CD14-positive monocyte (primary cell): ENCODE data around the gene OBSCN. TPM values are rescaled to one million over a fixed set of nuclear protein-coding genes. Genes with fewer than 3 reads are reported as not detected.

Experiments used
- DNase-seq, 3 donors: peaks; one replicate each; pipeline ENCODE4 v3.0.0-alpha.2; 2011 to 2022
- H2AFZ ChIP-seq: 2 replicates; pipeline ENCODE4 v1.6.0; 2012; ENCODE audit warnings: mild to moderate bottlenecking, low read depth, low read length, inconsistent platforms; ENCODE audit not compliant: insufficient read depth, poor library complexity, severe bottlenecking
- H3K27ac ChIP-seq, 2 donors: 1 replicate in 1 of 2; 2 replicates in 1 of 2; pipeline ENCODE4 v1.5.1; 2012 to 2013; ENCODE audit warnings: low read length in 2 of 2, control low read depth in 1 of 2, inconsistent platforms in 1 of 2, low read depth in 1 of 2, mild to moderate bottlenecking in 1 of 2
- H3K27me3 ChIP-seq, 2 donors: one replicate each; pipeline versions ENCODE4 v1.6.0 to v1.6.1; 2011 to 2013; ENCODE audit warnings: low read length in 2 of 2; ENCODE audit not compliant: control insufficient read depth in 2 of 2, insufficient read depth in 2 of 2
- H3K36me3 ChIP-seq, 2 donors: replicated peaks in 1 of 2; 1 replicate in 1 of 2; 2 replicates in 1 of 2; pipeline versions ENCODE4 v1.5.1 to v1.6.1; 2012 to 2013; ENCODE audit warnings: low read length in 2 of 2, control low read depth in 1 of 2, inconsistent platforms in 1 of 2, mild to moderate bottlenecking in 1 of 2; ENCODE audit not compliant: insufficient read depth in 2 of 2, control insufficient read depth in 1 of 2
- H3K4me1 ChIP-seq, 2 donors: 1 replicate in 1 of 2; 2 replicates in 1 of 2; pipeline versions ENCODE4 v1.5.1 to v1.6.1; 2012 to 2013; ENCODE audit warnings: low read length in 2 of 2, control low read depth in 1 of 2, inconsistent platforms in 1 of 2, mild to moderate bottlenecking in 1 of 2, moderate library complexity in 1 of 2; ENCODE audit not compliant: insufficient read depth in 2 of 2, control insufficient read depth in 1 of 2
- H3K4me2 ChIP-seq: replicated peaks from 2 replicates; pipeline ENCODE3; 2012; ENCODE audit warnings: low read length, moderate library complexity, mild to moderate bottlenecking; ENCODE audit not compliant: poor library complexity, severe bottlenecking; ENCODE audit errors: extremely low read depth
- H3K4me3 ChIP-seq, 3 experiments: fragments of 200-600 bp in 1 of 3; sonication (generic) in 1 of 3; replicated peaks in 1 of 3; 1 replicate in 2 of 3; 2 replicates in 1 of 3; pipeline ENCODE4 v1.5.1; 2011 to 2013; ENCODE audit warnings: low read length in 3 of 3, mild to moderate bottlenecking in 3 of 3, control low read depth in 2 of 3, low read depth in 2 of 3, inconsistent platforms in 1 of 3, moderate library complexity in 1 of 3
- H3K79me2 ChIP-seq: 2 replicates; pipeline ENCODE4 v1.6.0; 2012; ENCODE audit warnings: mild to moderate bottlenecking, control low read depth, inconsistent platforms, low read length, moderate library complexity; ENCODE audit not compliant: insufficient read depth
- H3K9ac ChIP-seq: 2 replicates; pipeline ENCODE4 v1.6.0; 2017; ENCODE audit warnings: low read length, mild to moderate bottlenecking; ENCODE audit not compliant: insufficient read depth, poor library complexity, severe bottlenecking
- H3K9me3 ChIP-seq, 2 donors: replicated peaks in 1 of 2; 1 replicate in 1 of 2; 2 replicates in 1 of 2; pipeline versions ENCODE4 v1.5.1 to v1.6.1; 2012 to 2013; ENCODE audit warnings: low read length in 2 of 2, control low read depth in 1 of 2; ENCODE audit not compliant: control insufficient read depth in 1 of 2, insufficient read depth in 1 of 2
- H4K20me1 ChIP-seq: 2 replicates; pipeline ENCODE4 v1.6.0; 2012; ENCODE audit warnings: mild to moderate bottlenecking, low read length, control low read depth, moderate library complexity; ENCODE audit not compliant: insufficient read depth
- H3K27ac Mint-ChIP-seq, 7 donors: one replicate each; pipeline ENCODE4 v1.8.0; 2020; ENCODE audit warnings: mild to moderate bottlenecking in 7 of 7, mixed read lengths in 7 of 7, moderate library complexity in 6 of 7, inconsistent platforms in 2 of 7
- H3K27me3 Mint-ChIP-seq, 3 donors: one replicate each; pipeline ENCODE4 v1.8.0; 2021 to 2022; ENCODE audit warnings: low read depth in 3 of 3, mild to moderate bottlenecking in 3 of 3, mixed read lengths in 3 of 3, moderate library complexity in 3 of 3, inconsistent platforms in 1 of 3
- H3K36me3 Mint-ChIP-seq, 2 donors: one replicate each; pipeline ENCODE4 v1.8.0; 2020; ENCODE audit warnings: mixed read lengths in 2 of 2, inconsistent platforms in 1 of 2, mild to moderate bottlenecking in 1 of 2
- H3K4me1 Mint-ChIP-seq: one replicate; pipeline ENCODE4 v1.8.0; 2020; ENCODE audit warnings: mild to moderate bottlenecking, mixed read lengths
- H3K4me3 Mint-ChIP-seq, 2 donors: one replicate each; pipeline ENCODE4 v1.8.0; 2020; ENCODE audit warnings: mild to moderate bottlenecking in 2 of 2, mixed read lengths in 2 of 2, moderate library complexity in 1 of 2
- H3K9me3 Mint-ChIP-seq, 7 donors: one replicate each; pipeline ENCODE4 v1.8.0; 2020 to 2022; ENCODE audit warnings: mixed read lengths in 7 of 7, mild to moderate bottlenecking in 6 of 7, moderate library complexity in 6 of 7, inconsistent platforms in 2 of 7
- WGBS: methylation state at CpG from one replicate; pipeline ENCODE4 v1.1.5; 2013; ENCODE audit warnings: missing lambda C conversion rate; ENCODE audit not compliant: insufficient coverage; 5-methylcytosine and 5-hydroxymethylcytosine counted together
- intact Hi-C, 2 donors: fragments of 100-400 bp; cut with micrococcal nuclease; formaldehyde crosslinking; loops; one replicate each; pipeline versions ENCODE4 v1.15.0 to v1.15.1; 2023
- polyA plus RNA-seq, 3 donors: library from polyadenylated mRNA; depleted of rRNA in 1 of 3; unstranded in 2 of 3; stranded (reverse) in 1 of 3; fragments of 300-500 nt in 2 of 3; fragments of >200 nt in 1 of 3; fragmentation: Illumina TruSeq in 2 of 3; gene quantifications; 1 replicate in 2 of 3; 2 replicates in 1 of 3; pipeline ENCODE4 v1.2.3, GENCODE V29; 2012 to 2021
- TF ChIP-seq, protein P1 (sequence below): fragments of 200-600 bp; IDR thresholded peaks from one replicate; pipeline ENCODE4 v1.8.0; 2022; ENCODE audit warnings: antibody characterized with exemption, mild to moderate bottlenecking

OBSCN gene
- polyA plus RNA-seq, 3 donors = 0.57 to 1.5 (median 0.76) TPM

DNA sequence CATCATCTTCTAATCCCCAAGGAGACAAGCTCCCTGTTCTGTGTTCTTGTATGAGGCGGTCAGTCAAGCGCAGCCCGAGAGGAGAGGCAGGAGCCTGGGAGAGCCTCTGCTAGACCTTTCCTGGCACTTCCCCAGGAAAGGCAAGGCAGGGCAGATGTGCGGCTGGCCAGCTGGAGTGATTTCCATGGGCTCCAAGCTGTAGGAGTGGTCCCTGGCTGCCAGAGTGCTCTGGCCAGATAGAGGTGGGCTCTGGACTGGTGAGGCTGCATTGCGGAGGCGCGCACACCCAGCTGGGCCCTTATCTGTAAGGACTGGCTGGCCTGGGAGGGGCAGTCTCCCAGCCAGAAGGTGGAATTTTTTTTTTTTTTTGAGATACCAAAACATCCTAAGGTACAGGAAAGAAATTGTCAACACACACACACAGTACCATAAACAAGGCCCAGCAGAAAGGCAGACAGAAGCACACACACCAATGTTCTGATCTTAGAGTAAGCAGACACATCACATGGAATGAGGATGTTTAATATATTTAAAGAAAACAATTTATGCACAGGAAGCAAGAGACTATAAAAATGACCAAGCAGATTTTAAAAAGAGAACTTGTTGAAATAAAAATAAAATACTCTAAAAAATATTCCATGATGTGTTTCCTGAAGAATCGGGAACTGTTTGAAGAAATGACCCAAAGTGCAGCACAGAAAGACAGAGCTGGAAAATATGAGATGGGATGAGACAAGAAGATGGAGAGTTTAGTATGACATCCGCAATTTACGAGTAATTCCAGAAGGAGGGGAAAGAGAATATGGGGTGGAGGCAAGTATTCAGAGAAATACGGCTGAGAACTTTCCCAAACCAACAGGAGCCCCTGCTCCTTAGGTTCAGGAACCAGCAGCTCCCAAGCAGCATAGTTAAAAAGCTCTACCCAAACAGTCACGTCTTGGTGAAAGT lies 28.8 kb upstream of the OBSCN start:
- no peaks in the 10 kb centered on the region for H4K20me1 ChIP-seq
- peak overlapping the region; percentile 45 for H3K4me2 ChIP-seq
- H3K4me3 ChIP-seq = peak overlapping the region in 1 of 3 experiments; percentile 2
- peaks cover 0 to 10% of the 10 kb centered on the region in 2 donors for H3K36me3 ChIP-seq
- Mint-ChIP-seq H3K27ac (peak overlapping the region; percentile 55 to 88 (median 72)), H3K9me3 (no peaks in the 10 kb centered on the region), H3K4me3 (peak overlapping the region in 1 of 2 donors; percentile 33), H3K4me1 (peaks cover 22% of the 10 kb centered on the region), H3K27me3 (no peaks in the 10 kb centered on the region), H3K36me3 (peaks cover 0 to 8% of the 10 kb centered on the region in 2 donors)
- no peak for DNase-seq
- peak overlapping the region; percentile 33 to 55 for H3K27ac ChIP-seq
- no peaks in the 10 kb centered on the region for H3K79me2 ChIP-seq
- H3K4me1 ChIP-seq = peaks cover 19 to 20% of the 10 kb centered on the region in 2 donors
- TF ChIP-seq, protein P1, sequence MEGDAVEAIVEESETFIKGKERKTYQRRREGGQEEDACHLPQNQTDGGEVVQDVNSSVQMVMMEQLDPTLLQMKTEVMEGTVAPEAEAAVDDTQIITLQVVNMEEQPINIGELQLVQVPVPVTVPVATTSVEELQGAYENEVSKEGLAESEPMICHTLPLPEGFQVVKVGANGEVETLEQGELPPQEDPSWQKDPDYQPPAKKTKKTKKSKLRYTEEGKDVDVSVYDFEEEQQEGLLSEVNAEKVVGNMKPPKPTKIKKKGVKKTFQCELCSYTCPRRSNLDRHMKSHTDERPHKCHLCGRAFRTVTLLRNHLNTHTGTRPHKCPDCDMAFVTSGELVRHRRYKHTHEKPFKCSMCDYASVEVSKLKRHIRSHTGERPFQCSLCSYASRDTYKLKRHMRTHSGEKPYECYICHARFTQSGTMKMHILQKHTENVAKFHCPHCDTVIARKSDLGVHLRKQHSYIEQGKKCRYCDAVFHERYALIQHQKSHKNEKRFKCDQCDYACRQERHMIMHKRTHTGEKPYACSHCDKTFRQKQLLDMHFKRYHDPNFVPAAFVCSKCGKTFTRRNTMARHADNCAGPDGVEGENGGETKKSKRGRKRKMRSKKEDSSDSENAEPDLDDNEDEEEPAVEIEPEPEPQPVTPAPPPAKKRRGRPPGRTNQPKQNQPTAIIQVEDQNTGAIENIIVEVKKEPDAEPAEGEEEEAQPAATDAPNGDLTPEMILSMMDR = no peak
- H3K9me3 ChIP-seq = peaks cover 0 to 3% of the 10 kb centered on the region in 2 donors
- no peaks in the 10 kb centered on the region for H3K27me3 ChIP-seq
- intact Hi-C loops = no loop called here
- peak overlapping the region; percentile 35 for H2AFZ ChIP-seq
- no peak overlapping the region for H3K9ac ChIP-seq
- whole genome bisulfite sequencing = 73% methylated on average over 7 of the region's 12 CpGs

DNA sequence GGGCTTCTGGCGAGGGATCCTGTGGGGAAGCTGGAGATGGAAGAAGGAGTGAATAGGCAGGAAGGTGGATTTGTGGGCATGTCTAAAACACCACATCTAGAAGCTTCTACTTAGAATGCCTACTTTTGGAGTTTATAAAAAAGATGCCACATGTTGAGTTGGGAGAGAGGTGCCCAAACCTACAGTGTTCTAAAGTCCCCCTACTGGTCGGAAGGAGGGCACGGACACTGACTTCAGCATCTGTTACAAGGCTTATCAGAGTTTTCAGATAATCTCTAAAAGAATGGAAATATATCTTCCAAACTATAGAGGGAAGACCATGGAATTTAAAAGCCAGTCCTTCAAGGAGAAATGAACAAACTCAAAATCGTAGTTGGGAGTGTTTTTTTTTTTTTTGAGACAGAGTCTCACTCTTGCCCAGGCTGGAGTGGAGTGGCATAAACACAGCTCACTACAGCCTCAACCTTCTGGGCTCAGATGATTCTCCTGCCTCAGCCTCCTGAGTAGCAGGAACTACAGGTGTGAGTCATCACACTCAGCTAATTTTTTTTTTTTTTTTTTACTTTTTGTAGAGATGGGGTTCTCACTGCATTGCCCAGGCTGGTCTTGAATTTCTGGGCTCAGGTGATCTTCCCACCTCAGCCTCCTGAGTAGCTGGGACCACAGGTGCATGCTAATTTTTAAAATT lies 27.4 kb upstream of the OBSCN start:
- Histone ChIP-seq H3K4me2 (no peak overlapping the region), H3K9ac (no peak overlapping the region), H4K20me1 (no peaks in the 10 kb centered on the region), H3K4me1 (peaks cover 19 to 20% of the 10 kb centered on the region in 2 donors), H3K36me3 (peaks cover 0 to 5% of the 10 kb centered on the region in 2 donors), H2AFZ (no peak overlapping the region), H3K79me2 (no peaks in the 10 kb centered on the region), H3K27ac (no peak overlapping the region), H3K4me3 (no peak overlapping the region), H3K27me3 (no peaks in the 10 kb centered on the region), H3K9me3 (no peaks in the 10 kb centered on the region)
- DNase-seq = peak in 1 of 3 donors; percentile 10
- intact Hi-C loops = no loop called here
- peak overlapping the region in 2 of 7 donors; percentile 19 to 70 for H3K27ac Mint-ChIP-seq
- no peak overlapping the region for H3K4me3 Mint-ChIP-seq
- TF ChIP-seq, protein P1 = peak; percentile 24
- no peaks in the 10 kb centered on the region for H3K27me3 Mint-ChIP-seq
- H3K4me1 Mint-ChIP-seq = peaks cover 22% of the 10 kb centered on the region
- no CpG with 5 or more reads among the region's 4 CpGs for WGBS
- peaks cover 0 to 8% of the 10 kb centered on the region in 2 donors for H3K36me3 Mint-ChIP-seq
- no peaks in the 10 kb centered on the region for H3K9me3 Mint-ChIP-seq
